Natural killer cell (primary cell): ENCODE results near the gene KIFC3. TPM values are rescaled to one million over a fixed set of nuclear protein-coding genes. Genes with fewer than 3 reads are reported as not detected.

Source experiments
- ATAC-seq, 3 donors: fragments of 150-1000 bp in 2 of 3; fragments of 200-7000 bp in 1 of 3; cut with Tn5 transposase; 1 replicate in 1 of 3; 2 replicates in 2 of 3; pipeline ENCODE4 v1.10.0; 2021; ENCODE audit warnings: mild to moderate bottlenecking in 2 of 3, moderate library complexity in 2 of 3
- DNase-seq, 2 donors: peaks; one replicate each; pipeline versions ENCODE4 v3.0.0 to v3.0.0-alpha.2; 2013 to 2021; ENCODE audit warnings: mixed read lengths in 1 of 2
- H3K27ac ChIP-seq: one replicate; pipeline ENCODE4 v1.5.1; 2013; ENCODE audit warnings: mild to moderate bottlenecking, low read length
- H3K27me3 ChIP-seq: one replicate; pipeline ENCODE4 v1.6.1; 2013; ENCODE audit warnings: low read length; ENCODE audit not compliant: control insufficient read depth, insufficient read depth
- H3K36me3 ChIP-seq: one replicate; pipeline ENCODE4 v1.6.1; 2013; ENCODE audit warnings: low read length; ENCODE audit not compliant: control insufficient read depth, insufficient read depth
- H3K4me1 ChIP-seq: one replicate; pipeline ENCODE4 v1.6.1; 2013; ENCODE audit warnings: low read length; ENCODE audit not compliant: control insufficient read depth, insufficient read depth
- H3K4me3 ChIP-seq: one replicate; pipeline ENCODE4 v1.5.1; 2013; ENCODE audit warnings: low read length
- H3K9me3 ChIP-seq: one replicate; pipeline ENCODE4 v1.6.1; 2013; ENCODE audit warnings: low read length; ENCODE audit not compliant: control insufficient read depth, insufficient read depth
- H3K27ac Mint-ChIP-seq, 2 donors: one replicate each; pipeline ENCODE4 v1.8.0; 2022; ENCODE audit warnings: mild to moderate bottlenecking in 2 of 2, mixed read lengths in 2 of 2, moderate library complexity in 1 of 2
- H3K27me3 Mint-ChIP-seq, 2 donors: one replicate each; pipeline ENCODE4 v1.8.0; 2022; ENCODE audit warnings: low read depth in 2 of 2, mixed read lengths in 2 of 2
- H3K36me3 Mint-ChIP-seq: one replicate; pipeline ENCODE4 v1.8.0; 2022; ENCODE audit warnings: mixed read lengths
- H3K4me1 Mint-ChIP-seq, 2 donors: one replicate each; pipeline ENCODE4 v1.8.0; 2022; ENCODE audit warnings: mixed read lengths in 2 of 2
- H3K4me3 Mint-ChIP-seq: one replicate; pipeline ENCODE4 v1.8.0; 2022; ENCODE audit warnings: mild to moderate bottlenecking, moderate library complexity, mixed read lengths
- H3K9me3 Mint-ChIP-seq, 2 donors: one replicate each; pipeline ENCODE4 v1.8.0; 2022; ENCODE audit warnings: mixed read lengths in 2 of 2
- WGBS: methylation state at CpG from one replicate; pipeline ENCODE4 v1.1.7; 2013; ENCODE audit warnings: missing lambda C conversion rate; ENCODE audit not compliant: insufficient coverage; 5-methylcytosine and 5-hydroxymethylcytosine counted together
- intact Hi-C: fragments of 100-400 bp; cut with micrococcal nuclease; formaldehyde crosslinking; loops from one replicate; pipeline ENCODE4 v1.14.2; 2022
- total RNA-seq, 4 donors: library from RNA; stranded (reverse); fragments of 120-200 nt in 1 of 4; gene quantifications; one replicate each; pipeline versions ENCODE4 v1.2.3 to v1.2.4, GENCODE V29; 2013 to 2022
- TF ChIP-seq, protein P1 (sequence below): fragments of 200-600 bp; IDR thresholded peaks from one replicate; pipeline ENCODE4 v1.8.0; 2022; ENCODE audit warnings: antibody characterized with exemption

KIFC3 gene
- total RNA-seq, 3 donors from 2014 or later (not counting 1 experiment from before 2014, with no cell fraction given): 54.2 to 106 (median 84.9) TPM

DNA sequence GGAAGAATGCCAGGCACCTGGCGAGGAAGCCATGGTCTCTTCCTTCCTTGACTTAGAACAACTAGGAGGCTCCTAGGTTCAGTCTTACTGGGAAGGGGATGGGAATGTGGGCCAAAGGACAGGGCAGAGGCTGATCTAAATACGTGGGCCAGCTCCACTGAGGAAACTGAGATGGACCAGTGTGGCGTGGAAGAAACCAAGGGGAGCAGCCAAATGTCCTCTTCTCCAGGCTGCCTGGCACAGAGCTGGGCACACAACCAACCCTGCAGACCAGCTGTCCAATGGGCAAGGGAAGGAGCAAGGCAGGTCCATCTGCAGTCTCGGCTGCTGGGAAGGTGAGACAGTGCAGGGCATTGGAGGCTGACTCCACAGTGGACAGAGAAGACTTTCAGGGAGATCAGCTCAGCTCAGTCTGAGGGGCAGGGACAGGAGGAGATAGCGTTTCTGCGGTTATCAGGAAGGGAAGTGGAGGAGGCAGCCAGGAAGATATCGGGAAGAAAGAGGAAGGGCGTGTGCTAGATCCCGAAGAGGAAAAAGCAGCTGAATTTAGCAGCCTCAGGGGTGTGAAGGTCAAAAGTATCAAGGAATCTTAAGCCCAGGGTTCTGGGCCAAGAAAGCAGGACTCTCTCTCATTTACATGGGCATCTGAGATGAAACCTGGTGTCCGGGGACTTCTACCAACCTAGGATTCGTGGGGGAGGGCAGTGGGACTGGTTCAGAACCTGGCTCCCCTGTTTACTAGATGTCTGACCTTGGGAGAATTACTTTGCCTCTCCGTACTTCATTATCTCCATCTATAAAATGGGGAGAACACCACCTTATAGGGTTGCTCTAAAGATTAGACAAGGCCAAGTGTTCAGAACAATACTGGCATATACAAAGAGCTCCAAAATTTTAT, 1.8 kb downstream of the KIFC3 start:
- H3K27me3 Mint-ChIP-seq: no peaks in the 10 kb centered on the region
- no peak overlapping the region for H3K27ac ChIP-seq

DNA sequence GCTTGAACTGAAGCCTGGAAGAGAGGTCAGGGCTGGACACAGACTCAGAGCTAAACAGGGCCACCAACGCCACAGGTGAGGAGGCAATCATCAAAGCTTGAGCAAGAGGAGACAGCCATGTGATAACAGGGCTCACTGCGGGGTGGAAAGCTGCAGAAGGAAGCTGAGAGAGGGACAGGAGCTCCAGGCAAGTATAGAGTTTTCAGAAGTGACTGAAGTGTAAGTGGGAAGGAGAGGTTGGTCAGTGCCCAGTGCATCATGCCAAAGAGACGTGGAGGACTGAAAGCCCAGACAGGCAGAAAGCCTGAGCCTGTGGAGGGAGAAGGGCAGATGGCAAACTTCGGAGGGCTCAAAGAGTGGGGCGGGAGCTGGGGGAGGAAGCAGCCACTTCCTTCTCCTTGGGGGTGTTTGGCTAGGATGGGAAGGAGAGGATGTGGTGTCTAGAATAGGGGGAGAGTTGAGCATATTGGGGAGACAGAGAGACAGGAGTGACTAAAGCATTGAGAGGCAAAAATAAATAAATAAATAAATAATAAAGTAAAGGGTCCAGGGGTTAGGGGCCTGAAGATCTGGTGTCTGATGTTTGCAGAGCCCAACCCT, 2.6 kb downstream of the KIFC3 start:
- H3K9me3 ChIP-seq: no peaks in the 10 kb centered on the region
- intact Hi-C loops: loop anchor here (5.0 to 10.0 kb wide), 2 partner anchors 42 to 95 kb away; no protein-coding TSS in a partner anchor
- H3K4me1 ChIP-seq: peaks cover 44% of the 10 kb centered on the region
- no peak overlapping the region for H3K4me3 ChIP-seq
- Mint-ChIP-seq H3K27ac (peak overlapping the region; percentile 61 to 96), H3K4me1 (peaks cover 41 to 53% of the 10 kb centered on the region in 2 donors), H3K36me3 (no peaks in the 10 kb centered on the region), H3K4me3 (peak overlapping the region; percentile 70), H3K9me3 (no peaks in the 10 kb centered on the region), H3K27me3 (no peaks in the 10 kb centered on the region)
- DNase-seq: no peak
- H3K27ac ChIP-seq: no peak overlapping the region
- TF ChIP-seq, protein P1, sequence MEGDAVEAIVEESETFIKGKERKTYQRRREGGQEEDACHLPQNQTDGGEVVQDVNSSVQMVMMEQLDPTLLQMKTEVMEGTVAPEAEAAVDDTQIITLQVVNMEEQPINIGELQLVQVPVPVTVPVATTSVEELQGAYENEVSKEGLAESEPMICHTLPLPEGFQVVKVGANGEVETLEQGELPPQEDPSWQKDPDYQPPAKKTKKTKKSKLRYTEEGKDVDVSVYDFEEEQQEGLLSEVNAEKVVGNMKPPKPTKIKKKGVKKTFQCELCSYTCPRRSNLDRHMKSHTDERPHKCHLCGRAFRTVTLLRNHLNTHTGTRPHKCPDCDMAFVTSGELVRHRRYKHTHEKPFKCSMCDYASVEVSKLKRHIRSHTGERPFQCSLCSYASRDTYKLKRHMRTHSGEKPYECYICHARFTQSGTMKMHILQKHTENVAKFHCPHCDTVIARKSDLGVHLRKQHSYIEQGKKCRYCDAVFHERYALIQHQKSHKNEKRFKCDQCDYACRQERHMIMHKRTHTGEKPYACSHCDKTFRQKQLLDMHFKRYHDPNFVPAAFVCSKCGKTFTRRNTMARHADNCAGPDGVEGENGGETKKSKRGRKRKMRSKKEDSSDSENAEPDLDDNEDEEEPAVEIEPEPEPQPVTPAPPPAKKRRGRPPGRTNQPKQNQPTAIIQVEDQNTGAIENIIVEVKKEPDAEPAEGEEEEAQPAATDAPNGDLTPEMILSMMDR: no peak
- no peaks in the 10 kb centered on the region for H3K27me3 ChIP-seq
- H3K36me3 ChIP-seq: no peaks in the 10 kb centered on the region
- no peak for ATAC-seq
- WGBS: 28% methylated on average over 4 of the region's 5 CpGs

More for the DNA sequence above, 1.8 kb downstream of the KIFC3 start:
- Histone ChIP-seq H3K36me3 (no peaks in the 10 kb centered on the region), H3K9me3 (no peaks in the 10 kb centered on the region), H3K27me3 (no peaks in the 10 kb centered on the region), H3K4me3 (no peak overlapping the region), H3K4me1 (peaks cover 44% of the 10 kb centered on the region)
- DNase-seq (no peak), ATAC-seq (no peak)
- 70% methylated on average over 12 of the region's 12 CpGs for WGBS
- peak overlapping the region; percentile 70 for H3K4me3 Mint-ChIP-seq
- H3K4me1 Mint-ChIP-seq: peaks cover 41 to 51% of the 10 kb centered on the region in 2 donors
- H3K36me3 Mint-ChIP-seq: no peaks in the 10 kb centered on the region
- TF ChIP-seq, protein P1: no peak
- peak overlapping the region; percentile 61 to 96 for H3K27ac Mint-ChIP-seq
- no peaks in the 10 kb centered on the region for H3K9me3 Mint-ChIP-seq
- intact Hi-C loops: loop anchor here (5.0 to 10.0 kb wide), 2 partner anchors 43 to 94 kb away; no protein-coding TSS in a partner anchor

DNA sequence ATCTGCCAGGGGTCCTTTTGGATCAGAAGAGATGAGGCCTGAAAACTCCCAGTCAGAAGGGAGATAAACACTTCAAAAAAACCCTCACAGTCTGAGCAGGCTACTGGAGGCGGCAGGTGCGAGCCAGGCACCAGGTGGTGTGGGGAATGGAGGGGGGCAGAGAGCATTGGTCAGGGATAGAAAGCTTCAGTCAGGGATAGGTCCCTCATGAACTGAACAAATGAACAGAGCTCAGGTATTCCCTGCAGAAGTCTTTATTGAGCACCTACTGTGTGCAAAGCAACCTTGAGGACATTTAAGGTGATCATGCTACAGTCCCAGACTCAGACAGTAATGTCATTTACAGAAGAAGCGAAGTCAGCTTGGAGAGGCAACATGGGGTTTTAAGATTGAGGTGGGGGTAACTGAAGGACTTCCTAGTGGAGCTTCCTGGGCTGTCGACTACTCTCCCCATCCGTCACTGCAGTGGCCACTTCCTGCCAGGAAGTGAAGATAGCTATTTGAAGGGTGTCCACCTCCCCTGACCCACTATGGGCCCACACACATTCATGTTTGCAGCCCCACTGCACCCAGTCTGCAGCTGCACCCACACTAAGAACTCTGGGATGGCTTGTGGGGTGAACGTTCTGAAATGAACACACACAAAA, 3.2 kb downstream of the KIFC3 start:
- Mint-ChIP-seq H3K27me3 (no peaks in the 10 kb centered on the region), H3K9me3 (no peaks in the 10 kb centered on the region), H3K27ac (peak overlapping the region; percentile 61 to 96), H3K4me3 (peak overlapping the region; percentile 70), H3K36me3 (no peaks in the 10 kb centered on the region), H3K4me1 (peaks cover 41 to 53% of the 10 kb centered on the region in 2 donors)
- Histone ChIP-seq H3K9me3 (no peaks in the 10 kb centered on the region), H3K36me3 (no peaks in the 10 kb centered on the region), H3K4me3 (no peak overlapping the region), H3K4me1 (peaks cover 44% of the 10 kb centered on the region), H3K27ac (no peak overlapping the region), H3K27me3 (no peaks in the 10 kb centered on the region)
- TF ChIP-seq, protein P1: no peak
- ATAC-seq (no peak), DNase-seq (no peak)
- intact Hi-C loops: no loop called here
- 48% methylated on average over 6 of the region's 6 CpGs for WGBS
